WTC11 (cell line): ENCODE data around the gene KIRREL3. TPM values are rescaled to one million over a fixed set of nuclear protein-coding genes. Genes with fewer than 3 reads are reported as not detected.

ENCODE experiments used
- ATAC-seq: fragments of 200-7000 bp; cut with Tn5 transposase; 2 replicates; pipeline ENCODE4 v1.10.0; 2021; ENCODE audit warnings: mild to moderate bottlenecking, moderate library complexity
- CTCF ChIA-PET: fragments of 300-600 bp; sonication (Branson Sonifier 250); formaldehyde crosslinking; loops from one replicate; lab custom pipeline; 2021; ENCODE audit warnings: antibody characterized with exemption; lab: Charles Lee
- POLR2A ChIA-PET: fragments of 350-600 bp; sonication (Branson Sonifier 250); formaldehyde crosslinking; loops from one replicate; lab custom pipeline; 2021; ENCODE audit warnings: antibody characterized with exemption; lab: Charles Lee
- DNase-seq: peaks from one replicate; pipeline ENCODE4 v3.0.0; 2021; ENCODE audit warnings: low spot score
- H3K27ac Mint-ChIP-seq: 2 replicates; pipeline ENCODE4 v1.8.0; 2021; ENCODE audit warnings: mixed read lengths
- H3K27me3 Mint-ChIP-seq: 2 replicates; pipeline ENCODE4 v1.8.0; 2021; ENCODE audit warnings: low read depth, mild to moderate bottlenecking, moderate library complexity, mixed read lengths
- H3K36me3 Mint-ChIP-seq: 2 replicates; pipeline ENCODE4 v1.8.0; 2021; ENCODE audit warnings: mixed read lengths
- H3K4me1 Mint-ChIP-seq: 2 replicates; pipeline ENCODE4 v1.8.0; 2022; ENCODE audit warnings: mixed read lengths
- H3K4me3 Mint-ChIP-seq: 2 replicates; pipeline ENCODE4 v1.8.0; 2021; ENCODE audit warnings: mild to moderate bottlenecking, moderate library complexity, mixed read lengths
- H3K9me3 Mint-ChIP-seq: 2 replicates; pipeline ENCODE4 v1.8.0; 2021; ENCODE audit warnings: mixed read lengths
- AR ChIP-seq: fragments of 250-450 bp; sonication (Bioruptor Pico); IDR thresholded peaks from 2 replicates; pipeline ENCODE4 v1.9.0; 2021; ENCODE audit warnings: mild to moderate bottlenecking
- ARID4B ChIP-seq: sonication (generic); formaldehyde crosslinking; IDR thresholded peaks from 2 replicates; pipeline ENCODE4 v1.8.0; 2023; ENCODE audit warnings: missing genetic modification reagents, mild to moderate bottlenecking, borderline replicate concordance
- ATF2 ChIP-seq: sonication (generic); formaldehyde crosslinking; IDR thresholded peaks from 2 replicates; pipeline ENCODE4 v1.8.1; 2022; ENCODE audit warnings: low read depth, missing genetic modification reagents, borderline replicate concordance
- GRHL2 ChIP-seq: fragments of 250-450 bp; sonication (Bioruptor Pico); IDR thresholded peaks from 2 replicates; pipeline ENCODE4 v1.8.0; 2022; ENCODE audit warnings: mild to moderate bottlenecking, moderate library complexity; ENCODE audit not compliant: insufficient replicate concordance, severe bottlenecking
- MLX ChIP-seq: sonication (generic); formaldehyde crosslinking; IDR thresholded peaks from 2 replicates; pipeline ENCODE4 v1.8.1; 2023; ENCODE audit warnings: mild to moderate bottlenecking, missing genetic modification reagents, moderate library complexity
- SMAD3 ChIP-seq: sonication (generic); formaldehyde crosslinking; IDR thresholded peaks from 2 replicates; pipeline ENCODE4 v1.8.0; 2022; ENCODE audit warnings: missing genetic modification reagents, mild to moderate bottlenecking, borderline replicate concordance
- STAT6 ChIP-seq: sonication (generic); formaldehyde crosslinking; conservative IDR thresholded peaks from 2 replicates; pipeline ENCODE4 v1.8.1; 2023; ENCODE audit warnings: mild to moderate bottlenecking, low read depth, missing genetic modification reagents, moderate library complexity
- TCF7 ChIP-seq: sonication (generic); formaldehyde crosslinking; IDR thresholded peaks from 2 replicates; pipeline ENCODE4 v1.8.0; 2022; ENCODE audit warnings: mild to moderate bottlenecking, low read depth, missing genetic modification reagents, moderate library complexity
- TEAD4 ChIP-seq: sonication (generic); formaldehyde crosslinking; IDR thresholded peaks from 2 replicates; pipeline ENCODE4 v1.8.0; 2022; ENCODE audit warnings: mild to moderate bottlenecking, missing genetic modification reagents
- ZNF671 ChIP-seq: fragments of 250-450 bp; sonication (Bioruptor Pico); IDR thresholded peaks from 2 replicates; pipeline ENCODE4 v1.8.0; 2021; ENCODE audit warnings: mild to moderate bottlenecking
- total RNA-seq: library from RNA; stranded (reverse); gene quantifications from 3 replicates; pipeline ENCODE4 v1.2.3, GENCODE V29; 2021

Gene KIRREL3
- total RNA-seq, 1 experiment from 2014 or later: 0.59 TPM

GRCh38 chr11:126732981-126733380, 267.6 kb downstream of the KIRREL3 start:
- Mint-ChIP-seq H3K4me3 (no peak overlapping the region), H3K9me3 (peaks cover 16% of the 10 kb centered on the region), H3K27me3 (no peaks in the 10 kb centered on the region; the same call in 1 of the 2 replicates), H3K27ac (no peak overlapping the region), H3K4me1 (peaks cover 21% of the 10 kb centered on the region), H3K36me3 (peaks cover 3% of the 10 kb centered on the region; the same call in 1 of the 2 replicates)
- ATAC-seq (no peak), DNase-seq (no peak)
- POLR2A ChIA-PET: no interaction called here
- CTCF ChIA-PET: interaction anchor here (2.6 kb wide), 2 partner anchors 17 to 125 kb away, joined by 8 to 11 read pairs; no protein-coding TSS in a partner anchor
- no peak for TF ChIP-seq MLX

GRCh38 chr11:126731576-126732142, 268.9 kb downstream of the KIRREL3 start:
- no peak for DNase-seq
- CTCF ChIA-PET: interaction anchor here (0.6 to 2.6 kb wide), 5 partner anchors 15 to 258 kb away, joined by 3 to 11 read pairs (median 4); no protein-coding TSS in a partner anchor
- Mint-ChIP-seq H3K4me1 (peaks cover 18% of the 10 kb centered on the region), H3K27me3 (no peaks in the 10 kb centered on the region; the same call in 1 of the 2 replicates)
- TF ChIP-seq ZNF671: no peak
- TF ChIP-seq STAT6 (CRISPR knock-in tag): no peak
- no peak for TF ChIP-seq AR (CRISPR knock-in tag)
- TF ChIP-seq ATF2 (CRISPR knock-in tag): no peak
- TF ChIP-seq TEAD4 (CRISPR knock-in tag): no peak
- no peak for TF ChIP-seq TCF7 (CRISPR knock-in tag)
- TF ChIP-seq MLX: no peak
- no peak for TF ChIP-seq SMAD3
- TF ChIP-seq ARID4B (CRISPR knock-in tag): no peak
- TF ChIP-seq GRHL2 (CRISPR knock-in tag): no peak
- TF ChIP-seq, all 79 proteins: peak for 0
- Mint-ChIP-seq H3K4me3 (no peak overlapping the region), H3K36me3 (peaks cover 3% of the 10 kb centered on the region; the same call in 1 of the 2 replicates), H3K27ac (no peak overlapping the region), H3K9me3 (peaks cover 16% of the 10 kb centered on the region)
- POLR2A ChIA-PET: no interaction called here
- ATAC-seq: no peak
